ENCODE results near the gene MCM7. TPM values are rescaled to one million over a fixed set of nuclear protein-coding genes. Genes with fewer than 3 reads are reported as not detected.
"Not testable (repeated sequence)": the region's sequence is repeated elsewhere in the genome, so short reads cannot be mapped to it uniquely, and the experiment has no call there.

MCM7 gene
- total RNA-seq, 1 donor from 2014 or later = 206 TPM

GRCh38 chr7:100130608-100131453 is 29.6 kb upstream of the MCM7 start:
- Histone ChIP-seq H3K27ac (no peak overlapping the region), H3K27me3 (peaks cover 33% of the 10 kb centered on the region), H2AFZ (replicated peaks) (peak overlapping the region; percentile 61), H3K79me2 (ENCODE audit: low read depth) (peaks cover 5% of the 10 kb centered on the region), H3K4me2 (peak overlapping the region; percentile 62), H3K4me1 (no peaks in the 10 kb centered on the region), H4K20me1 (ENCODE audit: low read depth) (no peaks in the 10 kb centered on the region), H3K9me3 (ENCODE audit: low read depth) (no peaks in the 10 kb centered on the region), H3K9ac (no peak overlapping the region), H3K4me3 (peak overlapping the region; percentile 12), H3K36me3 (no peaks in the 10 kb centered on the region), H3F3A (ENCODE audit: low read depth) (peaks cover 34% of the 10 kb centered on the region)
- no peaks in the 10 kb centered on the region for H3K36me3 Mint-ChIP-seq
- peaks cover 2% of the 10 kb centered on the region for H3K27me3 Mint-ChIP-seq (ENCODE audit: insufficient read depth, low read depth)
- peak overlapping the region; percentile 42 for H3K4me3 Mint-ChIP-seq
- peaks cover 18% of the 10 kb centered on the region for H3K4me1 Mint-ChIP-seq
- no peak overlapping the region for H3K27ac Mint-ChIP-seq
- TF ChIP-seq EZH2phosphoT487 (IDR thresholded peaks at IDR 0.05) (no peak), CTCF (IDR thresholded peaks at IDR 0.05) (peak; percentile 84), EZH2 (IDR thresholded peaks at IDR 0.05) (peak; percentile 31)
- no peaks in the 10 kb centered on the region for H3K9me3 Mint-ChIP-seq
- DNase-seq (ENCODE audit: low spot score) = peak; percentile 92

GRCh38 chr7:100130220-100130607 is 29.0 kb upstream of the MCM7 start:
- Histone ChIP-seq H3F3A (ENCODE audit: low read depth) (peaks cover 36% of the 10 kb centered on the region), H3K27me3 (peaks cover 33% of the 10 kb centered on the region)
- not testable (repeated sequence) for H3K4me1 ChIP-seq; H3K9ac ChIP-seq; H4K20me1 ChIP-seq (ENCODE audit: low read depth); H3K36me3 ChIP-seq; H3K4me3 Mint-ChIP-seq; H3K27me3 Mint-ChIP-seq (ENCODE audit: insufficient read depth, low read depth); H2AFZ ChIP-seq (replicated peaks); H3K4me3 ChIP-seq; H3K27ac ChIP-seq; DNase-seq (ENCODE audit: low spot score); H3K4me2 ChIP-seq; H3K9me3 ChIP-seq (ENCODE audit: low read depth); H3K9me3 Mint-ChIP-seq; H3K36me3 Mint-ChIP-seq; H3K79me2 ChIP-seq (ENCODE audit: low read depth); H3K27ac Mint-ChIP-seq
- peaks cover 23% of the 10 kb centered on the region for H3K4me1 Mint-ChIP-seq

- TF ChIP-seq EZH2phosphoT487 (IDR thresholded peaks at IDR 0.05) (no peak), CTCF (IDR thresholded peaks at IDR 0.05) (no peak), EZH2 (IDR thresholded peaks at IDR 0.05) (no peak)
- Histone ChIP-seq H3K4me2 (peak overlapping the region; percentile 97), H3F3A (ENCODE audit: low read depth) (peaks cover 39% of the 10 kb centered on the region), H3K9me3 (ENCODE audit: low read depth) (no peaks in the 10 kb centered on the region), H4K20me1 (ENCODE audit: low read depth) (no peaks in the 10 kb centered on the region), H3K4me1 (no peaks in the 10 kb centered on the region), H2AFZ (replicated peaks) (no peak overlapping the region), H3K27ac (no peak overlapping the region), H3K79me2 (ENCODE audit: low read depth) (peaks cover 9% of the 10 kb centered on the region), H3K27me3 (peaks cover 33% of the 10 kb centered on the region), H3K4me3 (peak overlapping the region; percentile 68), H3K36me3 (no peaks in the 10 kb centered on the region), H3K9ac (no peak overlapping the region)
- H3K27ac Mint-ChIP-seq = no peak overlapping the region
- peaks cover 5% of the 10 kb centered on the region for H3K36me3 Mint-ChIP-seq
- H3K9me3 Mint-ChIP-seq = no peaks in the 10 kb centered on the region
- peaks cover 28% of the 10 kb centered on the region for H3K4me1 Mint-ChIP-seq
- peaks cover 4% of the 10 kb centered on the region for H3K27me3 Mint-ChIP-seq (ENCODE audit: insufficient read depth, low read depth)
- DNase-seq (ENCODE audit: low spot score) = no peak
- H3K4me3 Mint-ChIP-seq = peak overlapping the region; percentile 85
Measured at GRCh38 chr7:100128637-100128963, 27.4 kb upstream of the MCM7 start.

All from neural progenitor cell (in vitro differentiated cells).